ENCODE measurements around the gene NSMCE4A. TPM values are rescaled to one million over a fixed set of nuclear protein-coding genes. Genes with fewer than 3 reads are reported as not detected.
"Not testable (repeated sequence)": the region's sequence is repeated elsewhere in the genome, so short reads cannot be mapped to it uniquely, and the experiment has no call there.

The NSMCE4A gene
- total RNA-seq, 4 donors from 2014 or later: 20.1 to 37.7 (median 26.9) TPM

DNA sequence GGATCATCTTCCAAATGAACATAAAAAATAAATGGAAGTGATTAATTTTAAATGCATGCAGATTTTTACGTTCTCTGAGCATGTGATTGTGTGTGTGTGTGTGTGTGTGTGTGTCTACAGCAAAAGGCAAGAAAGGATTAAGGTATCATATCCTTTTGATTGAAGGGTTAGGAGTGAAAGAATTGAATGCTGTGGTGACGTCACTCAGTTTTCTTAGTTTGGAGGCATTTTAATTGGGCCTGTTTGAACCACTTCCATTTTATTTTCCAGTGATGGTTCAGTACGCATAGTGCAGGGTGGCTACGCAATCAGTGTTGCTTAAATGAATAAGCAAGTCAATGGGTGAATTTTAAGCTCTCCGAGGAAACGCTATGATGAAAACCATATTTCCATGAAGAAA, 45.2 kb upstream of the NSMCE4A start:
- in situ Hi-C loops (cut with MboI; ENCODE audit: low sequenced_read_pairs in 4 of 4): no loop called here
- H3K27ac ChIP-seq: peak overlapping the region; percentile 91 to 98 (median 95)
- intact Hi-C loops (cut with DNase I; ENCODE audit: low total_unique reads): no loop called here

DNA sequence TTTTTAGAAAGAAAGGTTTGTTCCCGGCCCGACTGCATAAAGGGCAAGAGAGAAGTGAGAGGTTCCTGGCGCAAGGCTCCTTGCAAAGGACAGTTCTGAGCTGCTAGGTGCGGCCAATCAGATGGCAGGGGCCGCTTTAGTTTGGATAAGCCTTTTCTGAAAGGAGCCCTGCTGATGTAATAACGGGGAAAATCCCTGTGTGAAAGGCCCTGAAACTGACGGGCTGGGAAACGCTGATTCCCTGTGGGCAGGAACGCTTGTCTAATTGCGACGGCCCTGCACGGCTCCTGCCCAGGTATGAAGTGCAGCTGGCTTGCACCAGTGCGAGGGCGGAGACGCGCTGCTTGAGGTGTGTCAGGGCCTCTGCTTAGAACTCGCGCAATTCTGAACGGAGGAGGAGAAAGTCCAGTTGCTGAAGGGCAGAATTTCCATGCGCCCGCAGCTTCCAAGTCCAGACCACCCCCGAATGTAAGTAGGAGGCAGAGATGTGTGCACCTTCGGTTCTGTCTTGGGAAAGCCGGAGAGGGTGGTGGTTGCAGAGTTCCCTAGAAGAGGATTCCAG, 44.5 kb upstream of the NSMCE4A start:
- TF ChIP-seq POLR2A (IDR thresholded peaks at IDR 0.05): peak in 1 of 2 donors; percentile 29
- TF ChIP-seq, protein P1, sequence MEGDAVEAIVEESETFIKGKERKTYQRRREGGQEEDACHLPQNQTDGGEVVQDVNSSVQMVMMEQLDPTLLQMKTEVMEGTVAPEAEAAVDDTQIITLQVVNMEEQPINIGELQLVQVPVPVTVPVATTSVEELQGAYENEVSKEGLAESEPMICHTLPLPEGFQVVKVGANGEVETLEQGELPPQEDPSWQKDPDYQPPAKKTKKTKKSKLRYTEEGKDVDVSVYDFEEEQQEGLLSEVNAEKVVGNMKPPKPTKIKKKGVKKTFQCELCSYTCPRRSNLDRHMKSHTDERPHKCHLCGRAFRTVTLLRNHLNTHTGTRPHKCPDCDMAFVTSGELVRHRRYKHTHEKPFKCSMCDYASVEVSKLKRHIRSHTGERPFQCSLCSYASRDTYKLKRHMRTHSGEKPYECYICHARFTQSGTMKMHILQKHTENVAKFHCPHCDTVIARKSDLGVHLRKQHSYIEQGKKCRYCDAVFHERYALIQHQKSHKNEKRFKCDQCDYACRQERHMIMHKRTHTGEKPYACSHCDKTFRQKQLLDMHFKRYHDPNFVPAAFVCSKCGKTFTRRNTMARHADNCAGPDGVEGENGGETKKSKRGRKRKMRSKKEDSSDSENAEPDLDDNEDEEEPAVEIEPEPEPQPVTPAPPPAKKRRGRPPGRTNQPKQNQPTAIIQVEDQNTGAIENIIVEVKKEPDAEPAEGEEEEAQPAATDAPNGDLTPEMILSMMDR (IDR thresholded peaks at IDR 0.05 in 4 of 5, conservative IDR thresholded peaks at IDR 0.05 in 1 of 5): no peak

More for the DNA sequence above, 45.2 kb upstream of the NSMCE4A start:
- ATAC-seq (no peak), DNase-seq (no peak)
- TF ChIP-seq POLR2A (IDR thresholded peaks at IDR 0.05): no peak
- TF ChIP-seq, protein P1 (IDR thresholded peaks at IDR 0.05 in 4 of 5, conservative IDR thresholded peaks at IDR 0.05 in 1 of 5): no peak
- Histone ChIP-seq H3K4me3 (peak overlapping the region in 2 of 4 donors; percentile 36 to 44), H3K27me3 (no peaks in the 10 kb centered on the region), H3K4me1 (peaks cover 53 to 55% of the 10 kb centered on the region in 2 donors), H3K36me3 (peaks cover 0 to 5% of the 10 kb centered on the region in 2 donors), H3K9me3 (no peaks in the 10 kb centered on the region)

DNA sequence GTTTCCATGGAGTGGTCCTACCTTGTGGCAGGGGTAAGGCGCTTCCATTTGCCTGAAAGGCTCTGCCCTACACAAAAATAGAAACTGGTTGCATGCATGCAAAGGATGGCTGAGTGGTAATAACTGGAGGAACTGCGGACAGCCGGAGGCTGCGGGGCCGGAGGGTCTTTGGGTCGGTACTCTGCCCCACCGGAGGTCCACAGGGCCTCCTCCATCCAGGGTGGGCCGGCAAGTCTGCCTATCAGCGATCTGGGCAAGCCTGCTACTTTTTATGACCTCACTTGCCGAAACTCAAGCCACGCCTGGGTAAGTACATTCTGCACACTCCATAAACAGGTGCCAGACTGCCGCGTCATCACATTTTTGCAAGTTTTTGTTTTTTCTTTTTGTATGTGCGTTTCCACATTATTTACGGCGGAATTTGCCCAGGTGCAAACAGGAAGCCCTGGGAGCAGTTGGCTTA, 44.0 kb upstream of the NSMCE4A start:
- ATAC-seq (peak; percentile 46 to 60), DNase-seq (peak in 1 of 2 donors; percentile 72)
- Histone ChIP-seq H3K27ac (peak overlapping the region; percentile 91 to 98 (median 95)), H3K36me3 (peaks cover 0 to 5% of the 10 kb centered on the region in 2 donors), H3K27me3 (no peaks in the 10 kb centered on the region), H3K4me1 (peaks cover 55 to 59% of the 10 kb centered on the region in 2 donors), H3K4me3 (peak overlapping the region; percentile 36 to 45 (median 44)), H3K9me3 (no peaks in the 10 kb centered on the region)
- in situ Hi-C loops (cut with MboI; ENCODE audit: low sequenced_read_pairs in 4 of 4): no loop called here
- intact Hi-C loops (cut with DNase I; ENCODE audit: low total_unique reads): no loop called here
- TF ChIP-seq, protein P1 (IDR thresholded peaks at IDR 0.05 in 4 of 5, conservative IDR thresholded peaks at IDR 0.05 in 1 of 5): no peak
- peak; percentile 25 to 32 for TF ChIP-seq POLR2A (IDR thresholded peaks at IDR 0.05)

More for the DNA sequence above, 44.5 kb upstream of the NSMCE4A start:
- intact Hi-C loops (cut with DNase I; ENCODE audit: low total_unique reads): no loop called here
- Histone ChIP-seq H3K4me1 (peaks cover 55 to 56% of the 10 kb centered on the region in 2 donors), H3K36me3 (peaks cover 0 to 5% of the 10 kb centered on the region in 2 donors), H3K27me3 (no peaks in the 10 kb centered on the region), H3K4me3 (peak overlapping the region; percentile 36 to 45 (median 44)), H3K9me3 (no peaks in the 10 kb centered on the region), H3K27ac (peak overlapping the region; percentile 91 to 98 (median 95))
- in situ Hi-C loops (cut with MboI; ENCODE audit: low sequenced_read_pairs in 4 of 4): no loop called here
- peak; percentile 48 to 73 for DNase-seq
- peak; percentile 47 to 62 for ATAC-seq

DNA sequence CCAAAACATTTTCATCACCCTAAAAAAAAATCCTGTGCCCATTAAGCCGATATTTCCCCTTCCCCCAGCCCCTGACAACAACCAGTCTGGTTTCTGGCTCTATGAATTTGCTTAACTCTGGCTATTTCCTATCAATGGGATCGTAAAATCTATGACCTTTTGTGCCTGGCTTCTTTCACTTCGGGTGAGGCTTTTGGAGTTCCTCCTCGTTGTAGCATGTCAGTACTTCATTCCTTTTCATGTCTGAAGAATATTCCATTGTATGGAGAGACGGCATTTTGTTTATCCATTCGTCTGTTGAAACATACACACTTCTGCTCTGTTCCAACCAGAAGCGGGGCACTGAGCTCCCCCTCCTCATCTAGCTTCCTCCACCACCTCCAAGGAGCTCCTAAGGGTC, 43.5 kb upstream of the NSMCE4A start:
- in situ Hi-C loops (cut with MboI; ENCODE audit: low sequenced_read_pairs in 4 of 4) (no loop called here), intact Hi-C loops (cut with DNase I; ENCODE audit: low total_unique reads) (no loop called here)
- DNase-seq (no peak), ATAC-seq (peak in 1 of 2 donors; percentile 1)
- H3K4me3 ChIP-seq: peak overlapping the region; percentile 36 to 45 (median 44)
- TF ChIP-seq, protein P1 (IDR thresholded peaks at IDR 0.05 in 4 of 5, conservative IDR thresholded peaks at IDR 0.05 in 1 of 5): no peak
- no peak for TF ChIP-seq POLR2A (IDR thresholded peaks at IDR 0.05)
- H3K27ac ChIP-seq: peak overlapping the region; percentile 91 to 98 (median 95)
- no peaks in the 10 kb centered on the region for H3K27me3 ChIP-seq
- peaks cover 60 to 64% of the 10 kb centered on the region in 2 donors for H3K4me1 ChIP-seq
- peaks cover 0 to 5% of the 10 kb centered on the region in 2 donors for H3K36me3 ChIP-seq
- no peaks in the 10 kb centered on the region for H3K9me3 ChIP-seq

DNA sequence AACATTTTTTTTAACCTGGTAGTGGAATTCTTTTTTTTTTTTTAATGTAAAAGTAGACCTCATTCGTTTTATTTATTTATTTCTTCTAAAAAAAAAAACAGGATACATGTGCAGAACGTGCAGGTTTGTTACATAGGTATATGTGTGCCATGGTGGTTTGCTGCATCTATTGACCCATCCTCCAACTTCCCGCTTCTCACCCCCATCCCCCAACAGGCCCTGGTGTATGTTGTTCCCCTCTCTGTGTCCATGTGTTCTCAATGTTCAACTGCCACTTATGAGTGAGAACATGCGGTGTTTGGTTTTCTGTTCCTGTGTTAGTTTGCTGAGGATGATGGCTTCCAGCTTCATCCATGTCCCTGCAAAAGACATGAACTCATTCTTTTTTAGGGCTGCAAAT, 42.9 kb upstream of the NSMCE4A start:
- H3K4me3 ChIP-seq; ATAC-seq; H3K27me3 ChIP-seq; intact Hi-C loops (cut with DNase I; ENCODE audit: low total_unique reads); H3K36me3 ChIP-seq; H3K9me3 ChIP-seq; in situ Hi-C loops (cut with MboI; ENCODE audit: low sequenced_read_pairs in 4 of 4): not testable (repeated sequence)
- peak in 1 of 2 donors; percentile 16 for DNase-seq
- Histone ChIP-seq H3K27ac (peak overlapping the region; percentile 91 to 98 (median 95)), H3K4me1 (peaks cover 64 to 68% of the 10 kb centered on the region in 2 donors)
